ENCODE results near the gene HOXD13.

The HOXD13 gene

DNA sequence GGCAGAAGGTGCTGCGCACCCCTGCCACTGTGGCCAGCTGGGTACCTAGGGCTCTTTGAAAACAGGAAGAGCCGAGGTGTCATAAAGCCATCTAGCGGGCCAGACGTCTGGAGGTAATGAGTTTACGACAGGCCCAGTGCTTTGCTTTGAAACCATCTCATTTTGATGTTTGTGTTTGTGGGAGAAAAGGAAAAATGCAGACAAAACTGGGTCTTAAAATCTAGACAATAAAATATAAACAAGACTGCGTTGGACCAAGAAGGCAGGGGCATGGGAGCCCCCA, 33.2 kb downstream of the HOXD13 start:
- TF ChIP-seq CTCF (IDR thresholded peaks at IDR 0.05; ENCODE audit: low read depth, low read length): no peak
- DNase-seq (ENCODE audit: extremely low read depth, low read depth): no peak

- peak; percentile 78 for TF ChIP-seq CTCF (IDR thresholded peaks at IDR 0.05; ENCODE audit: low read depth, low read length)
- peak; percentile 7 for DNase-seq (ENCODE audit: extremely low read depth, low read depth)
Measured at GRCh38 chr2:176126929-176127773, 34.6 kb downstream of the HOXD13 start.

GRCh38 chr2:176127774-176128072, 35.2 kb downstream of the HOXD13 start:
- no peak for TF ChIP-seq CTCF (IDR thresholded peaks at IDR 0.05; ENCODE audit: low read depth, low read length)
- DNase-seq (ENCODE audit: extremely low read depth, low read depth): no peak

GRCh38 chr2:176128172-176128981, 35.9 kb downstream of the HOXD13 start:
- no peak for TF ChIP-seq CTCF (IDR thresholded peaks at IDR 0.05; ENCODE audit: low read depth, low read length)
- DNase-seq (ENCODE audit: extremely low read depth, low read depth): no peak

- TF ChIP-seq CTCF (IDR thresholded peaks at IDR 0.05; ENCODE audit: low read depth, low read length): no peak
- peak; percentile 3 for DNase-seq (ENCODE audit: extremely low read depth, low read depth)
Measured at GRCh38 chr2:176128982-176129796, 36.7 kb downstream of the HOXD13 start, which contains the start of gene HOXD8. Gene HOXD8, plus strand, starts transcription at chr2:176129705. Its CDS starts 662 bp downstream, at chr2:176130367.

GRCh38 chr2:176129813-176130146, 37.3 kb downstream of the HOXD13 start:
- TF ChIP-seq CTCF (IDR thresholded peaks at IDR 0.05; ENCODE audit: low read depth, low read length): no peak
- no peak for DNase-seq (ENCODE audit: extremely low read depth, low read depth)
